Measurements from ENCODE around the gene SLC22A31.
"Not testable (repeated sequence)": the region's sequence is repeated elsewhere in the genome, so short reads cannot be mapped to it uniquely, and the experiment has no call there.

The SLC22A31 gene

GRCh38 chr16:89171216-89172170, 28.8 kb downstream of the SLC22A31 start, which contains the start of gene CDH15:
CDH15 (plus strand) TSS chr16:89171748; CDS start chr16:89171832, 84 bp downstream.
- Mint-ChIP-seq H3K4me3 (peak within 1 kb of the TSS; percentile 69), H3K27me3 (no peaks in the 10 kb centered on the region), H3K9me3 (no peaks in the 10 kb centered on the region), H3K4me1 (ENCODE audit: low read depth) (peaks cover 6% of the 10 kb centered on the region), H3K36me3 (ENCODE audit: low read depth) (no peaks in the 10 kb centered on the region), H3K27ac (no peak within 1 kb of the TSS)

DNA sequence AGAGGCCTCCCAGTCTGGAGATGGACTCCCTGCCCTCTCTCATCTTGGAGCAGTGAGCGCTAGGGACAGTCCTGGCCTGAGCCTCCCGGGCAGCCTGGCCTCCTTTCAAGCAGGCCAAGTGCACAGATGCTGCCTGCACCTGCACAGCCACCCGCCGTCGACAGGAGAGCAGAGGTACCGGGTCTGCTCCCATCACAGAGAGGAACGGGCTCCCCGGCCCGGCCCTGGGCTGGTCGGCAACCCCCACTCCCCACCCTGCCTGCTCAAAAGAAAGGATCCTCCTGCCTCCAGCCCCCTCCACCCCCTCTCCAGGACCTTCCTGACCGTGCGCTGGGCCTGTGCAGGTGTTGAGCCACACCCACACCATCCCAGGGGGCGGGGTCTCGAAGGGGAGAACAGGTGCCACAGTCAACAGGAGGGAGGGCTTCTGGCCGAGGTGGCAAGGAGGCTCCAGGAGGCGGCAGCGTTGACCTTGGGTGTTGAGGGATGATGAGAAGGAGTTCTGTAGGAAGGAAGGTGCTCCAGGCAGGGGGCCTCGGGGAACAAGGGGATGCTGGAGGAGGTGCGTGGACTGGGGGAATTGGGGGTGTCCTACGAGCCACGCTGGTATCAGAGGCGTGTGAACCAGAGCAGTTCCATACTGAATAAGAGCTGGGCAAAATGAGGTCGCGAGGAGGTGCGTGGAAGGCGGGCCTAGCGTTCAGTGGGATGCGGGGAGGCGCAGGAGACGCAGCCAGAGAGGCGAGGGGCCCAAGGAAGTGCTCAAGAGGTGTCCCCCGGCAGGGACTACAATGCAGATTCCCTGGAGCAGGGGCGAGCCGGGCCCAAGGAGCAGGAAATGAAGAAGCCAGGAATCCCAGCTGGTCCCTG, 29.8 kb downstream of the SLC22A31 start:
- H3K9me3 Mint-ChIP-seq = no peaks in the 10 kb centered on the region
- no peak overlapping the region for H3K27ac Mint-ChIP-seq
- H3K27me3 Mint-ChIP-seq = no peaks in the 10 kb centered on the region
- H3K36me3 Mint-ChIP-seq (ENCODE audit: low read depth) = no peaks in the 10 kb centered on the region
- peaks cover 6% of the 10 kb centered on the region for H3K4me1 Mint-ChIP-seq (ENCODE audit: low read depth)
- H3K4me3 Mint-ChIP-seq = peak overlapping the region; percentile 69

DNA sequence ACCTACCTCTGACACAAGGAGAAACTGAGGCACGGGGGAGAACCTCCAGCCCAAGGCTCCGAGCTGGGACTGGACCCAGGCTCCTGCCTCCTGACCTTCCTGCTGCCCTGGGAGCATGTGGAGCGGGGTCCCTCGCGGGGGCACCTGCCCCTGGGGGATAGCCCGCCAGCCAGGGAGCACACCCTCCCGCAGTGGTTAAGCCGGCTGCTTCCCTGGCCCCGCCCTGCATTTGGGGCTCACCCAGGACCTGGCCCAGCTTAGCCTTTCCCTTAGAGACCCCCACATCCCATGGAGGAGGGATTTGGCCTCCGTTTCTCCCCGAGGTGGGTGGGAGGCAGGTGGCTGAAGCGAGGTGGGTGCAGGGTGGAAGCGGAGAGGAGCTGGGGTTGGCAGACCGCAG, 30.6 kb downstream of the SLC22A31 start:
- Mint-ChIP-seq H3K4me1 (ENCODE audit: low read depth) (peaks cover 6% of the 10 kb centered on the region), H3K27me3 (no peaks in the 10 kb centered on the region), H3K4me3 (no peak overlapping the region), H3K36me3 (ENCODE audit: low read depth) (no peaks in the 10 kb centered on the region), H3K27ac (no peak overlapping the region), H3K9me3 (no peaks in the 10 kb centered on the region)

DNA sequence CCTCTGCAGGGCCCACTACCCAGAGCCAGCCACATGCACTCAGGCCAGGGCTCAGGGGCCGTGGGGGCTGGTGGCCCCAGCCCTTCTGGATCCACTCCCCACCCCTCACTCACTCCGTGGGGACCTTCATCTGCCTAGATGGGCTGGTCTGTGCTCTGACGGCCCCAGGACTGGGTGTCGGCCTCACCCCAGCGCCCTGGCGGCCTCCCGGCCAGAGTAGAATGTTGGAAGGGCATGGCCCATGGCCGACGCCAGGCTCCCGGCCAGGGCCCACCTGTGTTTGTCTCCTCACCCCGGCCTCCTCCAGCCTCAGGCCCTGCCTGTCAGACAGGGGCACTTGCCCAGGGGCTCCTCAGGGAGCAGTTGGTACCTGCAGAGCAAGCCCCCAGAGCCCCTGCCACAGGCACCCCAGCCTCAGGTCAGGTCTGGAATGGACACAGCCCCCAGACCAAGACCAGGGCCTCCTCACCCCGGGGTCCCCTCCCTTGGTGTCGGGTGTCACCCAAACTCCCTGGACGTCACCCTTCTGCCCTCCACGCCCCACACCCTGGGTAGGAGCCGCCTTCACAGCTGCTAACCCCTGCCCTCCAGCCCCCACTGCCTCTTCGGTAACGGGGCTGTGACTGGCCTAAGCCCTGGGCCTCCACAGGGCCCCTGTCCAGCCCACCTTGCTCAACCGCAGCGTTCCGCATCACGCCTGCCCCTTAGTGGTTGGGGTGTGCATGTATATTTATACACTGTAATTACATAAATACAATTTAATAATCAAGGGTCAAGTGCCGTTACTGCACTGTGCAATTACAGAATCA, 31.8 kb downstream of the SLC22A31 start:
- H3K27me3 Mint-ChIP-seq = no peaks in the 10 kb centered on the region
- H3K9me3 Mint-ChIP-seq = no peaks in the 10 kb centered on the region
- H3K27ac Mint-ChIP-seq = no peak overlapping the region
- no peak overlapping the region for H3K4me3 Mint-ChIP-seq
- no peaks in the 10 kb centered on the region for H3K36me3 Mint-ChIP-seq (ENCODE audit: low read depth)
- H3K4me1 Mint-ChIP-seq (ENCODE audit: low read depth) = peaks cover 6% of the 10 kb centered on the region

DNA sequence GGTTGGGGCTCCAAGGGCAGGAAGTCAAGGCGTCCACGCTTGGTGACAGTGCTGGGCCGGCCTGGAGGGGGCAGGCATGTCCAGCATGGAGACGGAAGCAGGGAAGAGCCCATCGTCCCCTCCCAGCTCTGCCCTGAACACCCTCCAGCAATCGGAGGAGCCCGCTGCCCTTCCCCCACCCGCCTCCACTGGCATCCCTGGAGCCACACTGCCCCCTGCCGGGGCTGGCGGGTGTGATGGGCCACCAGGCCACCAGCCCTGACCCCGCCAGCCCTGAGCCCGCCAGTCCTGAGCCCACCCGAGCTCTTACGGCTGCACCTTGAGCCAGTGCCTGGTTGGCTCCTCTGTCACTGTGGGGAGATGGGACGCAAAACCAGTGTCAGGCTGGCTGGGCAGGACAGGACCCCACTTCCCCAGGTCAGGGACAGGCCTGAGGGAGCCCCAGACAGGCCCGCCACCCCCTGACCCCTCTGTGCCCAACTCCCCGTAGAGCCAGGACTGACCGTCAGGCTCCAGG, 32.9 kb downstream of the SLC22A31 start:
- H3K27ac Mint-ChIP-seq = no peak overlapping the region

GRCh38 chr16:89166696-89167424, 33.5 kb downstream of the SLC22A31 start:
- Mint-ChIP-seq H3K4me1 (ENCODE audit: low read depth) (peaks cover 6% of the 10 kb centered on the region), H3K27me3 (no peaks in the 10 kb centered on the region), H3K36me3 (ENCODE audit: low read depth) (no peaks in the 10 kb centered on the region), H3K27ac (no peak overlapping the region), H3K9me3 (no peaks in the 10 kb centered on the region), H3K4me3 (no peak overlapping the region)

More for the DNA sequence above, 32.9 kb downstream of the SLC22A31 start:
- no peak overlapping the region for H3K4me3 Mint-ChIP-seq
- no peaks in the 10 kb centered on the region for H3K9me3 Mint-ChIP-seq
- peaks cover 6% of the 10 kb centered on the region for H3K4me1 Mint-ChIP-seq (ENCODE audit: low read depth)
- no peaks in the 10 kb centered on the region for H3K36me3 Mint-ChIP-seq (ENCODE audit: low read depth)
- no peaks in the 10 kb centered on the region for H3K27me3 Mint-ChIP-seq

- H3K4me3 Mint-ChIP-seq; H3K27ac Mint-ChIP-seq; H3K4me1 Mint-ChIP-seq (ENCODE audit: low read depth); H3K36me3 Mint-ChIP-seq (ENCODE audit: low read depth); H3K9me3 Mint-ChIP-seq; H3K27me3 Mint-ChIP-seq: not testable (repeated sequence)
Measured at GRCh38 chr16:89165681-89165979, 34.7 kb downstream of the SLC22A31 start.

GRCh38 chr16:89164847-89165680, 35.3 kb downstream of the SLC22A31 start:
- no peak overlapping the region for H3K27ac Mint-ChIP-seq

DNA sequence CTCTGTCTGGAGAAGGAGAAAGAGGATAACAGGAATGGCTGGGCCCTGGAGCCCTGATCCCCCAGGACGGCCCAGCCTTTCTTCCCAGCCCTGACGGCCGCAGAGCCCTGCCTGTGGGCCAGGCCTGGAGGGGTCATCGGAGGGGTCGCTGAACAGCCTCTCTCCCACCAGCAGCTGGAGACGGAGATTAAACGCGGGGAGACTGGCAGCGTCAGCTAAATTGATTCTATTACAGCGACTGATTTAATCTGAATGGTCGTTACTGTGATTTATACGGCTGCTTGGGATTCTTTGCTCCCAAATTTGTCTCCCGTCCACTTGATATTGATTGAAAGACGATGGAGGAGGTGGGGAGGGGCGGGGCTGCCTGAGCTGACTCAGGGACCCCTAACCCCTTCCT, 35.9 kb downstream of the SLC22A31 start:
- no peaks in the 10 kb centered on the region for H3K27me3 Mint-ChIP-seq
- H3K36me3 Mint-ChIP-seq (ENCODE audit: low read depth) = no peaks in the 10 kb centered on the region
- H3K4me3 Mint-ChIP-seq = no peak overlapping the region
- no peaks in the 10 kb centered on the region for H3K9me3 Mint-ChIP-seq
- H3K27ac Mint-ChIP-seq = no peak overlapping the region
- H3K4me1 Mint-ChIP-seq (ENCODE audit: low read depth) = no peaks in the 10 kb centered on the region

More at GRCh38 chr16:89164847-89165680, 35.3 kb downstream of the SLC22A31 start:
- no peak overlapping the region for H3K4me3 Mint-ChIP-seq
- H3K4me1 Mint-ChIP-seq (ENCODE audit: low read depth) = no peaks in the 10 kb centered on the region
- H3K9me3 Mint-ChIP-seq = no peaks in the 10 kb centered on the region
- H3K36me3 Mint-ChIP-seq (ENCODE audit: low read depth) = no peaks in the 10 kb centered on the region
- H3K27me3 Mint-ChIP-seq = no peaks in the 10 kb centered on the region

GRCh38 chr16:89163297-89163696, 37.0 kb downstream of the SLC22A31 start:
- Mint-ChIP-seq H3K27ac (no peak overlapping the region), H3K4me1 (ENCODE audit: low read depth) (no peaks in the 10 kb centered on the region)

GRCh38 chr16:89161763-89162713, 38.3 kb downstream of the SLC22A31 start:
- Mint-ChIP-seq H3K27me3 (no peaks in the 10 kb centered on the region), H3K27ac (no peak overlapping the region), H3K9me3 (no peaks in the 10 kb centered on the region), H3K4me1 (ENCODE audit: low read depth) (no peaks in the 10 kb centered on the region), H3K4me3 (no peak overlapping the region), H3K36me3 (ENCODE audit: low read depth) (no peaks in the 10 kb centered on the region)

More at GRCh38 chr16:89163297-89163696, 37.0 kb downstream of the SLC22A31 start:
- H3K27me3 Mint-ChIP-seq = no peaks in the 10 kb centered on the region
- no peaks in the 10 kb centered on the region for H3K9me3 Mint-ChIP-seq
- H3K36me3 Mint-ChIP-seq (ENCODE audit: low read depth) = no peaks in the 10 kb centered on the region
- no peak overlapping the region for H3K4me3 Mint-ChIP-seq

DNA sequence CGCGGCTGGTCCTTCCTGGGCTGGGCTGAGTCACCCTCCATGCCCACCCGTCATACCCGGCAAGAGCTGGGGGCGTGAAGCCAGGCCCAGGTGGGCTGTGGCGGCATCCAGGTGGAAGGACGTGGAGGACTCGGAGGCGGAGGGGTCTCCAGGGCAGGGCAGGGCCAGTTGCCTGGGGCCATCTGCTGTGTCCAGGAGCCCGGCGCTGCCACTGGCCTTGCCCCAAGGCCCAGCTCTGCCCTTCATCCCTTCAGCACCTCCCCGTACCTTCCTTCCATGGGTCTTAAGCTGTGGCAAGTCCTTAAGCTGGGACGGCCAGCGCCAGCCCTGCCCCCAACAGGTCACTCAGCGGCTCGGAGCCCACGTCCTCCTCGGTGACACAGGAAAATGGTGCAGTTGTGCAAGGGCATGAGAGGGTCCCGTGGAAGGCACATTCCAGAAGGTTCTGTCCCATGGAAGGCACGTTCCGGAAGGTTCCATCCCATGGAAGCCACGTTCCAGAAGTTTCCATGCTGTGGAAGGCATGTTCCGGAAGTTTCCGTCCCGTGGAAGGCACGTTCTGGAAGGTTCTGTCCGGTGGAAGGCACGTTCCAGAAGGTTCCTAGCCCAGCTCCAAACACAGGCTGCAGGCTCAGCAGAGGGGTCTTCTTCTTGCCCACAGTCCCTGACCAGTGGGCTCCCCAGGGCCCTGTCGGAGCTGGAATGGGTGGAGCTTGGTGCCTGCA, 39.2 kb downstream of the SLC22A31 start:
- no peak overlapping the region for H3K27ac Mint-ChIP-seq
- no peaks in the 10 kb centered on the region for H3K9me3 Mint-ChIP-seq
- no peak overlapping the region for H3K4me3 Mint-ChIP-seq
- H3K27me3 Mint-ChIP-seq = no peaks in the 10 kb centered on the region
- H3K4me1 Mint-ChIP-seq (ENCODE audit: low read depth) = no peaks in the 10 kb centered on the region
- no peaks in the 10 kb centered on the region for H3K36me3 Mint-ChIP-seq (ENCODE audit: low read depth)

All from stimulated activated naive CD8-positive, alpha-beta T cell treated with anti-CD3 and anti-CD28 coated beads, Interleukin-15, Interleukin-2, amounts not matched to agents 100 ng/mL and 50 ng/mL, for 24 hours (primary cell).